ENCODE measurements around the gene LRRK1. TPM values are rescaled to one million over a fixed set of nuclear protein-coding genes. Genes with fewer than 3 reads are reported as not detected.

The LRRK1 gene
- total and polyA plus RNA-seq, 8 donors, result 2.3 to 73.3 (median 7.0) TPM

- H3K27ac ChIP-seq, result no peak overlapping the region
- intact Hi-C loops (cut with DNase I; ENCODE audit: low total_unique reads), result no loop called here
- DNase-seq, result no peak
- H3K9me3 ChIP-seq, result no peaks in the 10 kb centered on the region
- peaks cover 0 to 78% (median 61%) of the 10 kb centered on the region in 4 donors for H3K36me3 ChIP-seq
- no peaks in the 10 kb centered on the region for H3K27me3 ChIP-seq
- TF ChIP-seq EP300 (IDR thresholded peaks at IDR 0.05) (no peak), CTCF (IDR thresholded peaks at IDR 0.05) (no peak)
- no peak overlapping the region for H3K4me3 ChIP-seq
- peaks cover 5 to 29% (median 24%) of the 10 kb centered on the region in 4 donors for H3K4me1 ChIP-seq
- WGBS, 5 donors, result 86 to 94% (median 91%) methylated on average over 12 to 19 of the region's 19 CpGs
Measured at GRCh38 chr15:101064795-101065569, 145.8 kb downstream of the LRRK1 start.

DNA sequence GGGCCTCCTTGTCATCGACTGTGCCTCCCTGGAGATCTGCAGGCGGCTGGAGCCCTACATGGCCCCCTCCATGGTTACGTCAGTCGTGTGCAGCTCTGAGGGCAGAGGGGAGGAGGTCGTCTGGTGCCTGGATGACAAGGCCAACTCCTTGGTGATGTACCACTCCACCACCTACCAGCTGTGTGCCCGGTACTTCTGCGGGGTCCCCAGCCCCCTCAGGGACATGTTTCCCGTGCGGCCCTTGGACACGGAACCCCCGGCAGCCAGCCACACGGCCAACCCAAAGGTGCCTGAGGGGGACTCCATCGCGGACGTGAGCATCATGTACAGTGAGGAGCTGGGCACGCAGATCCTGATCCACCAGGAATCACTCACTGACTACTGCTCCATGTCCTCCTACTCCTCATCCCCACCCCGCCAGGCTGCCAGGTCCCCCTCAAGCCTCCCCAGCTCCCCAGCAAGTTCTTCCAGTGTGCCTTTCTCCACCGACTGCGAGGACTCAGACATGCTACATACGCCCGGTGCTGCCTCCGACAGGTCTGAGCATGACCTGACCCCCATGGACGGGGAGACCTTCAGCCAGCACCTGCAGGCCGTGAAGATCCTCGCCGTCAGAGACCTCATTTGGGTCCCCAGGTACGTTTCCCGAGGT, 146.5 kb downstream of the LRRK1 start:
- intact Hi-C loops (cut with DNase I; ENCODE audit: low total_unique reads), result no loop called here
- Histone ChIP-seq H3K4me1 (peaks cover 5 to 34% (median 27%) of the 10 kb centered on the region in 4 donors), H3K27ac (no peak overlapping the region), H3K36me3 (peaks cover 0 to 71% (median 55%) of the 10 kb centered on the region in 4 donors), H3K27me3 (no peaks in the 10 kb centered on the region), H3K9me3 (no peaks in the 10 kb centered on the region), H3K4me3 (no peak overlapping the region)
- no peak for DNase-seq
- TF ChIP-seq EP300 (IDR thresholded peaks at IDR 0.05) (no peak), POLR2A (IDR thresholded peaks at IDR 0.05) (no peak), CTCF (IDR thresholded peaks at IDR 0.05) (no peak), POLR2AphosphoS5 (IDR thresholded peaks at IDR 0.05) (no peak)
- WGBS, 5 donors, result 92 to 97% (median 95%) methylated on average over 15 to 28 of the region's 28 CpGs

DNA sequence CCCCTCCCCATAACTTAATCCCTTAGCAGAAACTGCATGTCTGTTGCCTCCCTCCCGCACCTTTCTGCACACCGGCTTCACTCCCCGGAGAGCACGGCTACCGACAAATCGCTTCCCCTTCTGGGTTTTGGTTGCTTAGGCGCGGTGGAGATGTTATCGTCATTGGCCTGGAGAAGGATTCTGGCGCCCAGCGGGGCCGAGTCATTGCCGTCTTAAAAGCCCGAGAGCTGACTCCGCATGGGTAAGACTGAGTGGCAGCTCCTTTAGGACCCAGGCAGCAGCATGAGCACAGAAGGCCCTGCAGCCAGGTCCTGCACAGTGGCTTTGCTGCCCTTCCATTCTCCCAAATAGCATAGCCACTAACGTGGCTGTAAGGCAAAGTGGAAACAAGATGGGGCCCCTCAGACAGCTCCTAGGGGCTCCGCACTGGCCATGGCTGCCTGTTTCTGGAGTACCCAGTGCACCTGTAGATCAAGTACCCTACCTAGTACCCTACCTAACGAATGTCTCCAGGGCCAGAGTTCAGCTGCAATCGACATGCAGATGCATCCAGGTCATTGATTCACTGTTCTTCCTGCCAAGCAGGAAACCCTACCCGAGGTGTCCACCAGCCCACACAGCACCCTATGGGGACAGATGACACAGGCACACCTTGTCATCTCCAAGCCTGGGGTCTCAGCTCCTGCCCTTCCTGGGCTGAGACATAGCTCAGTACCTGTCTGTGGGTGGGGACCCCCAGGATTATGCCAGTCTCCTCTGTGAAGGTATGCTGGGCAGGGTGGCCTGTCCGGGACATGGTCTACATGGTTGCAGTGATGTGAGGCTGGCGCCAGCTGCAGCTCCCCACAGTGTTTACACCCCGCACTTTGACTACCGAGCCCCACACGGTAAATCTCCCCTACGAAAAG, 147.6 kb downstream of the LRRK1 start:
- Histone ChIP-seq H3K4me1 (peaks cover 5 to 41% (median 29%) of the 10 kb centered on the region in 4 donors), H3K4me3 (no peak overlapping the region), H3K9me3 (no peaks in the 10 kb centered on the region), H3K27me3 (no peaks in the 10 kb centered on the region), H3K27ac (no peak overlapping the region), H3K36me3 (peaks cover 0 to 63% (median 44%) of the 10 kb centered on the region in 4 donors)
- DNase-seq, result no peak
- intact Hi-C loops (cut with DNase I; ENCODE audit: low total_unique reads), result no loop called here
- TF ChIP-seq EP300 (IDR thresholded peaks at IDR 0.05), result no peak
- TF ChIP-seq POLR2AphosphoS5 (IDR thresholded peaks at IDR 0.05), result no peak
- TF ChIP-seq POLR2A (IDR thresholded peaks at IDR 0.05), result no peak
- TF ChIP-seq CTCF (IDR thresholded peaks at IDR 0.05), result no peak
- WGBS, 5 donors, result 85 to 90% (median 87%) methylated on average over 26 of the region's 26 CpGs

All from stomach (tissue), 9 donors.